VCaP (cell line): ENCODE measurements around the gene CSH1.
"Not testable (repeated sequence)": the region's sequence is repeated elsewhere in the genome, so short reads cannot be mapped to it uniquely, and the experiment has no call there.

Experiments used
- H3K27ac ChIP-seq: fragments of 450-650 bp; 2 replicates; pipeline ENCODE4 v1.5.1; 2017
- TF ChIP-seq, protein P1 (sequence below): fragments of 450-650 bp; conservative IDR thresholded peaks from 2 replicates; pipeline ENCODE4 v1.5.1; 2017; ENCODE audit warnings: mild to moderate bottlenecking, moderate library complexity

Gene CSH1

DNA sequence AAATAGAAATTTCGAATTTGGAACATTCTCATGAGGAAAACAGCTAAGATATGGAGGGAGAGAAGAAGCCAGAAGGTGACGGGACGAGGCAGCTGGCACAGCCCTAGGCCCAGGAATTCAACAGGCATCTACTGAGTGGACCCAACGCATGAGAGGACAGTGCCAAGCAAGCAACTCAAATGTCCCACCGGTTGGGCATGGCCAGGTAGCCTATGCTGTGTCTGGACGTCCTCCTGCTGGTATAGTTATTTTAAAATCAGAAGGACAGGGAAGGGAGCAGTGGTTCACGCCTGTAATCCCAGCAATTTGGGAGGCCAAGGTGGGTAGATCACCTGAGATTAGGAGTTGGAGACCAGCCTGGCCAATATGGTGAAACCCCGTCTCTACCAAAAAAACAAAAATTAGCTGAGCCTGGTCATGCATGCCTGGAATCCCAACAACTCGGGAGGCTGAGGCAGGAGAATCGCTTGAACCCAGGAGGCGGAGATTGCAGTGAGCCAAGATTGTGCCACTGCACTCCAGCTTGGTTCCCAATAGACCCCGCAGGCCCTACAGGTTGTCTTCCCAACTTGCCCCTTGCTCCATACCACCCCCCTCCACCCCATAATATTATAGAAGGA lies 20.3 kb upstream of the CSH1 start:
- TF ChIP-seq, protein P1, sequence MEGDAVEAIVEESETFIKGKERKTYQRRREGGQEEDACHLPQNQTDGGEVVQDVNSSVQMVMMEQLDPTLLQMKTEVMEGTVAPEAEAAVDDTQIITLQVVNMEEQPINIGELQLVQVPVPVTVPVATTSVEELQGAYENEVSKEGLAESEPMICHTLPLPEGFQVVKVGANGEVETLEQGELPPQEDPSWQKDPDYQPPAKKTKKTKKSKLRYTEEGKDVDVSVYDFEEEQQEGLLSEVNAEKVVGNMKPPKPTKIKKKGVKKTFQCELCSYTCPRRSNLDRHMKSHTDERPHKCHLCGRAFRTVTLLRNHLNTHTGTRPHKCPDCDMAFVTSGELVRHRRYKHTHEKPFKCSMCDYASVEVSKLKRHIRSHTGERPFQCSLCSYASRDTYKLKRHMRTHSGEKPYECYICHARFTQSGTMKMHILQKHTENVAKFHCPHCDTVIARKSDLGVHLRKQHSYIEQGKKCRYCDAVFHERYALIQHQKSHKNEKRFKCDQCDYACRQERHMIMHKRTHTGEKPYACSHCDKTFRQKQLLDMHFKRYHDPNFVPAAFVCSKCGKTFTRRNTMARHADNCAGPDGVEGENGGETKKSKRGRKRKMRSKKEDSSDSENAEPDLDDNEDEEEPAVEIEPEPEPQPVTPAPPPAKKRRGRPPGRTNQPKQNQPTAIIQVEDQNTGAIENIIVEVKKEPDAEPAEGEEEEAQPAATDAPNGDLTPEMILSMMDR: no peak
- H3K27ac ChIP-seq: no peak overlapping the region

DNA sequence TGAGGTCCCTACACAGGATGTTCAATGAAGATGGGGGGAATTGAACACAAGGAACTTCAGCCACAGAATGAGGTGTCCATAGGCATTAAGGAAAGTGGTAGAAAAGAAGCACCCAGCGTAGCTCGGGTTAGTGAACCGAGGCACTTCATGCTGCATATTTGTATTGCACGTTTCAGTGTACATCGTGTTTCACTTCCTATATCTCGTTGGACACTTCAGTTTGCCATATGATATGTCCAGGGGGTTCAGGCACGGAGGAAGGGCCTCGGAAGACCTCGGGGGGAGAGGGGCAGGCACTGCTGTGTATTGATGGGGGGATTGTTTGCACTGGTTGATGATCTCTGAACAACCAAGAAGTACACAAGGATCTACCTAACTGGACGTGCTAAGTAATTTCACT lies 19.4 kb upstream of the CSH1 start:
- H3K27ac ChIP-seq: not testable (repeated sequence)

DNA sequence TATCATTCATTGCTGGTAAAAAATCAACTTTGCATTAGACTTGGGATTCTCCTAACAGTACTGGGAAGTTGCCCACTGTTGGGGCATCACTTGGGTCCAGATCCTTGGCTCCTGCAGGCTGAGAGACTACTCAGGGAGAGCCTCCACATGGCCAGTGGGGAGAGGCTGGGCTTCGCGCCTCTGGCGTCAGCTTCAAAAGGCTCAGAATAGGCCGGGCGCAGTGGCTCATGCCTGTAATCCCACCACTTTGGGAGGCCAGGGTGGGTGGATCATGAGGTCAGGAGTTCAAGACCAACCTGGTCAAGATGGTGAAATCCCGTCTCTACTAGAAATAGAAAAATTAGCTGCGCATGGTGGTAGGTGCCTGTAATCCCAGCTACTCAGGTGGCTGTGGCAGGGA lies 18.1 kb upstream of the CSH1 start:
- TF ChIP-seq, protein P1: no peak
- no peak overlapping the region for H3K27ac ChIP-seq

DNA sequence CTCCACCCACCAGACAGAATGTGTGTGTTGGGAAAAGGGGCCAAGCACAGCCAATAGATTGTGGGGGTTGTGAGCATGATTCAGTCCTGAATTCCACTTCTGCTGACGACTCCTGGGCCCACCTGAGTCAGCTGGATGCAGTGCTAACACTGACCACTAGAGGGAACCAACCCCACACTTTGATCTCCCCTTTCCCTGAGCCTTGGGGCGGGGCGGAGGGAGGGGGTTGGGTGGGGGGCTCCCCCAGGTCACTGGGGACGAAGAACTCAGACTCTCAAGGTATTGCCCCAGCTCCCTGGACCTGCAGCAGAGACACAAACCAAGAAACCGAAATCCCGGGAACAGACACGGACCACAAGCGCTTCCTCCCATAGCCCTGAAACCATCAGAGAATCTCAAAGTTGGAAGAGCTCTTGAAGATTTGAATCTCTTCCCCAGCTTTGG lies 15.3 kb upstream of the CSH1 start:
- TF ChIP-seq, protein P1: peak; percentile 84
- no peak overlapping the region for H3K27ac ChIP-seq

DNA sequence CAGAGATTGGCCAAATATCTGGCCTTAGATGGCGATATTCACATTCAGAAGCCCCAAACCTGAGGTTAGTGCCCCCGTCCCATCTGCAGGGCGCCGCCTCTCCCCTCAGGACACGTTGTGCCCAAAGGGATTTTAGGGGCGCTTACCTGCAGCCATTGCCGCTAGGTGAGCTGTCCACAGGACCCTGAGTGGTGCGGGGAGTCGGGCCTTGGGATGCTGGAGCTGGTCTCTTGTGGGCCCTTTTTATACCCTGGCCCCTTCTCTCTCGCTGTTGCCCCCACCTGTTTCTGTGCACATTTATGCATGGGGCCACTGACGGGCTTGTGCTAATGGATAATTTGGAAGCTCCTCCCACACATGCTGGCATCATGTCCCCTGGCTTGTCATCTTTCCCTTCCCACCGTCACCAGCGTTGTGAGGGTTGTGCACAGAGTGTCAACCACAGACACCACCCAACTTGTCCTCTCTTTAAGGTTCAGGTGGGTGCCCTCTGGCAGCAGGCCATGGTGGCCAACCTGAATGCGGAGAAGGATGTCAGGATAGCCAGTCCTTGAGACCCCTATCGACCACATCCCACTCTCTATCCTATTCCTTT lies 14.8 kb upstream of the CSH1 start, which contains the start of gene CSHL1:
Gene CSHL1, minus strand, starts transcription at position 218 of the 595 bp plus-strand sequence. Its CDS starts 62 bp downstream, at position 156.
- no peak within 1 kb of the TSS for H3K27ac ChIP-seq

DNA sequence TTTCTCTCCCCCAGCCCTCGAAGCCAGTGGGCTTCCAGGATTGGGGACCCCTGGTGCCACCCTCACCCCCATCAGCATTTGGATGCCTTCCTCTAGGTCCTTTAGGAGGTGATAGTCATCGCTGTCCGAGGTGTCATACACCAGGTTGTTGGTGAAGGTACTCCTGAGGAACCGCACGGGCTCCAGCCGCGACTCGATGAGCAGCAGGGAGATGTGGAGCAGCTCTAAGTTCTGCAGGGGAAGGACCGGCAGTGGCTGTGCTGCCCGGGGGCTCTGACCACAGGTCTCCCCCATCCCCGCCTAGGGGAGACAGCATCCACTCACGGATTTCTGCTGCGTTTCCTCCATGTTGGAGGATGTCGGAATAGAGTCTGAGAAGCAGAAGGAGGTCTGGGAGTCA lies 13.7 kb upstream of the CSH1 start:
- TF ChIP-seq, protein P1: no peak
- no peak overlapping the region for H3K27ac ChIP-seq

More for the DNA sequence above, 14.8 kb upstream of the CSH1 start, which contains the start of gene CSHL1:
- TF ChIP-seq, protein P1: no peak

DNA sequence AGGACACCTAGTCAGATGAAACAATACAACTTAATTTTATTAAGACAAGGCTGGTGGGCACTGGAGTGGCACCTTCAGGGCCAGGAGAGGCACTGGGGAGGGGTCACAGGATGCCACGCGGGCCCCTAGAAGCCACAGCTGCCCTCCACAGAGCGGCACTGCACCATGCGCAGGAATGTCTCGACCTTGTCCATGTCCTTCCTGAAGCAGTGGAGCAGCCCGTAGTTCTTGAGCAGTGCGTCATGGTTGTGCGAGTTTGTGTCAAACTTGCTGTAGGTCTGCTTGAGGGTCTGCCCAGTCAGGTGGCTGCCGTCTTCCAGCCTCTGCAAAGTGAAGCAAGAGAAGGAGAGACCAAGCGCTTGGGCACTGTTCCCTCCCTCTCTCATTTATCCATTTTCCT lies 13.2 kb upstream of the CSH1 start:
- not testable (repeated sequence) for H3K27ac ChIP-seq

DNA sequence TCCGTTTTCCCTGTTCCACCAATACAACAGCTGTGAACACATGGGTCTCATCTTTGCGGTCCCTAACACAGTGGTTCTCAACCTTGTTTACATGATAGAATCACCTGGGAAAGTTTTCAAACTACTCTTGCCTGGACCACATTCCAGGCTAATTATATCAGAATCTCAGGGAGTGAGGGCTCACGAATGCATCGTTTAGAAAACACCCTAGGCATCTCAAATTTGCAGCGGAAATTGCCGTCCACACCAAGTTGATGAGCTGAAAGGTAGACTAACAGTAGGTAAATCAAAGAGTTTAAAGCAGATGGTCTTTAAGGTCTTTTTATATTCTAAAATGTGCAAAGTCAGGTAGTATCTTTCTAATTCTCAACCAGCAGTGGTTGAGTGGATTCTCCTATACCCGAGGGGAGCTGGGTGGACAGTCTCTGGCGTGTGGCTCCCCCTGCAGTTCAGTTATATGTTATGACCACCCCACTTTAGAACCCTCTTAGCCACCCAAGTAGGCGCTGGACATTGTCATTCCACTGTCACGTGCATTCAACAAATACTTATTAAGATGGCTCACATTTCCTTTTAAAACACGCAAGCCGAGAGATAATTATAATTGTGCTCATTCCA lies 10.9 kb upstream of the CSH1 start:
- not testable (repeated sequence) for H3K27ac ChIP-seq

DNA sequence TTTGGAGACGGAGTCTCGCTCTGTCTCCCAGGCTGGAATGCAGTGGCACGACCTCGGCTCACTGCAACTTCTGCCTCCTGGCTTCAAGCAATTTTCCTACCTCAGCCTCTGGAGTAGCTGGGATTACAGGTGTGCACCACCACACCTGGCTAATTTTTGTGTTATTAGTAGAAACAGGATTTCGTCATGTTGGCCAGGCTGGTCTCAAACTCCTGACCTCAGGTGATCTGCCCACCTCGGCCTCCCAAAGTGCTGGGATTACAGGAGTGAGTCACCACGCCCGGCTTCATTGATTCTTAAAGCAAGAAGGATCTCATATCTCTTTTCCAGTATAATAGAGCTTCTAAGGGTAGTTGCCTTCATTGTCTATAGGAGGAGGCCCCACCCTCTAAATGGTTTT lies 8.4 kb upstream of the CSH1 start:
- not testable (repeated sequence) for H3K27ac ChIP-seq
